Activated CD4-positive, alpha-beta T cell treated with anti-CD3 and anti-CD28 coated beads, Interleukin-10, Interleukin-2, amounts not matched to agents 100 ng/mL and 50 ng/mL, durations not matched to agents 16 hours and 8 hours (primary cell): ENCODE results near the gene TM7SF2.
"Not testable (repeated sequence)": the region's sequence is repeated elsewhere in the genome, so short reads cannot be mapped to it uniquely, and the experiment has no call there.

Experiments
- DNase-seq: peaks from one replicate; pipeline ENCODE4 v3.0.0-alpha.2; 2020

Gene TM7SF2

GRCh38 chr11:65131417-65131776, 19.7 kb downstream of the TM7SF2 start:
- DNase-seq, result no peak

- DNase-seq, result no peak
Observed at GRCh38 chr11:65131895-65132237, 20.2 kb downstream of the TM7SF2 start.

GRCh38 chr11:65132238-65132987, 20.7 kb downstream of the TM7SF2 start:
- DNase-seq, result no peak

- peak; percentile 69 for DNase-seq
Observed at GRCh38 chr11:65132988-65133700, 21.5 kb downstream of the TM7SF2 start.

- DNase-seq, result no peak
Observed at GRCh38 chr11:65133724-65134123, 22.1 kb downstream of the TM7SF2 start.

- peak; percentile 92 for DNase-seq
Observed at GRCh38 chr11:65134240-65134951, 22.7 kb downstream of the TM7SF2 start, which contains the start of gene SYVN1. Gene SYVN1, minus strand, starts transcription at chr11:65134519. Its CDS starts 918 bp downstream, at chr11:65133601.

GRCh38 chr11:65134952-65135632, 23.4 kb downstream of the TM7SF2 start:
- peak; percentile 94 for DNase-seq

- no peak for DNase-seq
Observed at GRCh38 chr11:65135633-65136145, 24.0 kb downstream of the TM7SF2 start.

GRCh38 chr11:65136515-65137096, 24.9 kb downstream of the TM7SF2 start:
- no peak for DNase-seq

GRCh38 chr11:65141896-65142494, 30.3 kb downstream of the TM7SF2 start:
- DNase-seq, result no peak

- DNase-seq, result no peak
Observed at GRCh38 chr11:65147352-65148075, 35.8 kb downstream of the TM7SF2 start.

- DNase-seq, result no peak
Observed at GRCh38 chr11:65148657-65149056, 37.0 kb downstream of the TM7SF2 start.

GRCh38 chr11:65150131-65150508, 38.4 kb downstream of the TM7SF2 start:
- not testable (repeated sequence) for DNase-seq

- peak; percentile 43 for DNase-seq
Observed at GRCh38 chr11:65150509-65151299, 39.0 kb downstream of the TM7SF2 start.

GRCh38 chr11:65151331-65151899, 39.7 kb downstream of the TM7SF2 start:
- DNase-seq, result no peak

GRCh38 chr11:65152122-65152521, 40.5 kb downstream of the TM7SF2 start:
- DNase-seq, result no peak

GRCh38 chr11:65156256-65156655, 44.6 kb downstream of the TM7SF2 start:
- no peak for DNase-seq

GRCh38 chr11:65156926-65157325, 45.3 kb downstream of the TM7SF2 start:
- no peak for DNase-seq

GRCh38 chr11:65157336-65157735, 45.7 kb downstream of the TM7SF2 start:
- no peak for DNase-seq

- DNase-seq, result no peak
Observed at GRCh38 chr11:65159012-65159411, 47.3 kb downstream of the TM7SF2 start.
